ENCODE data around the gene ANGPTL3.

ANGPTL3 gene

DNA sequence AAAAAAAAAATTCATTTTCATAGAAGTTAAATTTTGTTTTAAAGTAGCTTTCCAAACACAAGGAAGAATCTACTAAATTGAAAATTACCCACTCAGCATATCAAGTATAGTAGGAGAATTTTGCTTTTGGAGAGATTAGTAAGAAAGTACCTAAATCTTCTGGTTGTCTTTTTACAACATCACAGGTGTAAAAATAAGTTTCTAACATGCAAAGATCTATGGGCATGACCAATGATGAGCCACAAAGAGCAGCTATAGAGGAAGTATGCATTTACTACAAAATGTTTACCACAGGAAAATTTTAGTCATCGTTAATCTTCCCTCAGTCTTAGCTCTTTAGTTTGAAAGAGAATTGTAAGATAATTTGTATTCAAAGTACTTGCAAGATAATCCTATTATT lies 28.1 kb downstream of the ANGPTL3 start:
- no peak for DNase-seq (ENCODE audit: low read depth in 2 of 2)

DNA sequence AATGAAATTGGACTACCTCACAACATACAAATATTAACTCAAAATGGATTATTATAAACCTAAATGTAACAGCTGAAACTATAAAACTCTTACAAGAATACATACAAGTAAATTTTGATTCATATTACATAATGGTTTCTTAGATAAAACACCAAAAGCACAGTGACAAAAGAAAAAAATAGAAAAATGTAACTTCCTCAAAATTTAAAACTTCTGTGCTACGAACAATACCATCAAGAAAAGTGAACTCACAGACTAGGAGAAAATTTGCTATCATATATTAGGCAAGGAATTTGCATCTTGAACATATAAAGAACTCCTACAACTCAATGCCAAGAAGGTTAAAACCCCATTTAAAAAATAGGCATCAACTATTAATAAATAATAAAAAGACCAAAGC lies 31.2 kb downstream of the ANGPTL3 start:
- no peak for DNase-seq (ENCODE audit: low read depth in 2 of 2)

GRCh38 chr1:62637392-62638105 lies 40.2 kb downstream of the ANGPTL3 start:
- no peak for DNase-seq (ENCODE audit: low read depth in 2 of 2)

DNA sequence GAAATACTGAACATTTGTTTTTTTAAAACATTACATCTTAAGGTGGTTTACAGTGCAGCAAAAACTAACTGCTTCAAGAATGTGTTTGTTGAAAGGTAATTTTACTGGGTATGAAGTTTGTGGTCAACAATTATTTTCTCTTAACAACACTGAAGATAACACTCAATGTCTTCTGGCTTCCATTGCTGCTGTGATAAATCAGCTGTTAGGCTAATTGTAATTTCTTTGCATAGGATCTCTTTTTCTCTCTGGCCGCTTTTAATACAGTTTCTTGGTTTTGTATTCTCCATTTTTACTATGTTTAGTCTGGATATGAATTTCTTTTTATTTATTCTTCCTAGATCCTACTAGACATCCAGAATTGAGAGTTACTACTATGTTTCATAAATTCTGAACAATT lies 46.0 kb downstream of the ANGPTL3 start:
- no peak for DNase-seq (ENCODE audit: low read depth in 2 of 2)

- DNase-seq (ENCODE audit: low read depth in 2 of 2): no peak
Measured at GRCh38 chr1:62652387-62652786, 55.1 kb downstream of the ANGPTL3 start.

DNA sequence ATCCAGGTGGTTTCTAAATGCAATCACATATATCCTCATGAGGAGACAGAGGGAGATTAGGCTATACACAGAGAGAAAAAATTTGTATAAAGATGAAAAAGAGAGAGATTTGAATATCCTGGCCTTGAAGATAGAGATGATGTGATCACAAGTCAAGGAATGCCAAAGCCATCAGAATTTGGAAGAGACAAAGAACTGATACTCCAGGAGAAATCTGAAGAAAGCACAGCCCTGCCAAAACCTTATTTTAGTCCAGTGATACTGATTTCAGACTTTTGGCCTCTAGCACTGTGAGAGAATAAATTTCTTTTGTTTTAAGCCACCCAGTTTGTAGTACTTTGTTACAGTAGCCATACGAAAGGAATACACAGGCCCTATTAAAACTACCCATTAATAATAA lies 57.4 kb downstream of the ANGPTL3 start:
- no peak for DNase-seq (ENCODE audit: low read depth in 2 of 2)
